Neural progenitor cell (in vitro differentiated cells): Measurements from ENCODE around the gene KMT5B.

Experiments used
- EZH2 ChIP-seq: fragments of 200-600 bp; sonication (generic); IDR thresholded peaks from 2 replicates; pipeline ENCODE4 v1.6.1; 2017; ENCODE audit warnings: antibody characterized with exemption, mild to moderate bottlenecking, moderate library complexity
- TF ChIP-seq, protein P1 (sequence below): fragments of 200-600 bp; sonication (generic); IDR thresholded peaks from 2 replicates; pipeline ENCODE4 v1.5.1; 2017; ENCODE audit warnings: antibody characterized with exemption, mild to moderate bottlenecking

DNA sequence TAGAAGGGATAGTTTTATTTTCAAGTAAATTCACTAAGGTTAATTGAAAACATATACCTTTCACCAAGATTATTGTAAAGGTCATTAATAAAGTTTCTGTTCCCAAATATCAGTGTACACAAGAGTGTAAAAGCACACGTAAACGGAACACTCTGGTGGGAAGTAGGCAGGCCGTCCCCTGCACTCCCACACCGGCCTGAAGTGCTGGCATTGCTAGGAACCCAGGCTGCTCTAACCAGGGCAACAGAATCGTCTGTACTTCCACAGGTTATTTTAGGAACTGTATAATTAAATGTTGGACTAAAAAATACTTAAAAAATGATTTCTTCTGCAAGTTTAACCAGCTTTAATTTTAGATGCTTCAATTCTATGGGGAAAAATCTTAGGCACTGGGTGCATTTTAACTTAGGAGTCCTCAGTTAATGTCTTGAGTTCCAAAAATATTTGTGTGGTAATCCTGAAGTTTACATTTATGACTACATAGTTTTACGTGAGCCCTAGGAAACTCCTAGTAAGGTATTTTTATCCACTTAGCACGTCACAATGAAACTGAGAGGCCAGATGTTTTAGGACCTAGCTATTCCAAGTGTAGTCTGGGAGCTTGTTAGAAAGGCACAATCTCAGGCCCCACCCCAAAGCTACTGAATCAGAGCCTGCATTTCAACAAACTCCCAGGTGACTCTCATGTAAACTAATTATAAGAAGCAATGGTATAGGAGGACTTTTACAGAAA lies 31.2 kb downstream of the KMT5B start:
- TF ChIP-seq, protein P1, sequence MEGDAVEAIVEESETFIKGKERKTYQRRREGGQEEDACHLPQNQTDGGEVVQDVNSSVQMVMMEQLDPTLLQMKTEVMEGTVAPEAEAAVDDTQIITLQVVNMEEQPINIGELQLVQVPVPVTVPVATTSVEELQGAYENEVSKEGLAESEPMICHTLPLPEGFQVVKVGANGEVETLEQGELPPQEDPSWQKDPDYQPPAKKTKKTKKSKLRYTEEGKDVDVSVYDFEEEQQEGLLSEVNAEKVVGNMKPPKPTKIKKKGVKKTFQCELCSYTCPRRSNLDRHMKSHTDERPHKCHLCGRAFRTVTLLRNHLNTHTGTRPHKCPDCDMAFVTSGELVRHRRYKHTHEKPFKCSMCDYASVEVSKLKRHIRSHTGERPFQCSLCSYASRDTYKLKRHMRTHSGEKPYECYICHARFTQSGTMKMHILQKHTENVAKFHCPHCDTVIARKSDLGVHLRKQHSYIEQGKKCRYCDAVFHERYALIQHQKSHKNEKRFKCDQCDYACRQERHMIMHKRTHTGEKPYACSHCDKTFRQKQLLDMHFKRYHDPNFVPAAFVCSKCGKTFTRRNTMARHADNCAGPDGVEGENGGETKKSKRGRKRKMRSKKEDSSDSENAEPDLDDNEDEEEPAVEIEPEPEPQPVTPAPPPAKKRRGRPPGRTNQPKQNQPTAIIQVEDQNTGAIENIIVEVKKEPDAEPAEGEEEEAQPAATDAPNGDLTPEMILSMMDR = no peak
- TF ChIP-seq EZH2 = no peak
